K562 (cell line): ENCODE data around the gene DAPL1.
"Not testable (repeated sequence)": the region's sequence is repeated elsewhere in the genome, so short reads cannot be mapped to it uniquely, and the experiment has no call there.

ENCODE experiments used
- BRF2 ChIP-seq: IDR thresholded peaks from 3 replicates; pipeline ENCODE4 v1.6.1; 2011; ENCODE audit warnings: borderline replicate concordance, mild to moderate bottlenecking; ENCODE audit not compliant: insufficient read length, insufficient read depth
- CTCF ChIP-seq, 3 experiments: IDR thresholded peaks in 2 of 3; conservative IDR thresholded peaks in 1 of 3; 2 replicates each; pipeline ENCODE4 v1.5.1; 2011 to 2012; ENCODE audit warnings: low read length in 3 of 3, mild to moderate bottlenecking in 3 of 3, control low read depth in 2 of 3, improper control_type of control experiment in 1 of 3, inconsistent platforms in 1 of 3, low read depth in 1 of 3, mixed read lengths in 1 of 3, moderate library complexity in 1 of 3; ENCODE audit not compliant: insufficient read depth in 2 of 3
- L3MBTL2 ChIP-seq: fragments of 450-650 bp; IDR thresholded peaks from 2 replicates; pipeline ENCODE4 v1.6.1; 2016; ENCODE audit warnings: mild to moderate bottlenecking, moderate library complexity
- PATZ1 ChIP-seq: fragments of 250-450 bp; sonication (Bioruptor Pico); IDR thresholded peaks from 2 replicates; pipeline ENCODE4 v1.5.0; 2020; ENCODE audit warnings: mild to moderate bottlenecking, borderline replicate concordance
- RHOXF2B ChIP-seq: fragments of 250-450 bp; sonication (Bioruptor Pico); conservative IDR thresholded peaks from 2 replicates; pipeline ENCODE4 v1.5.1; 2021
- ZBTB43 ChIP-seq: sonication (generic); formaldehyde crosslinking; IDR thresholded peaks from 2 replicates; pipeline ENCODE4 v1.8.0; 2023; ENCODE audit warnings: mild to moderate bottlenecking, missing genetic modification reagents

GRCh38 chr2:158848031-158848970 lies 53.2 kb downstream of the DAPL1 start:
- TF ChIP-seq L3MBTL2; BRF2; ZBTB43; PATZ1 (CRISPR knock-in tag); RHOXF2B (CRISPR knock-in tag): not testable (repeated sequence)
- TF ChIP-seq CTCF (IDR thresholded peaks at IDR 0.05 in 2 of 3, conservative IDR thresholded peaks at IDR 0.05 in 1 of 3; ENCODE audit: insufficient read depth in 2 of 3, low read depth in 1 of 3, low read length in 3 of 3): 0 out of 6 replicates have a peak, but pooled peaks of 1 of the 3 experiments have one; percentile 3
